ENCODE results near the gene CUZD1.
"Not testable (repeated sequence)": the region's sequence is repeated elsewhere in the genome, so short reads cannot be mapped to it uniquely, and the experiment has no call there.

Gene CUZD1

GRCh38 chr10:122864194-122864592, 18.5 kb upstream of the CUZD1 start:
- Mint-ChIP-seq H3K36me3 (ENCODE audit: low read depth) (peaks cover 18% of the 10 kb centered on the region), H3K27ac (no peak overlapping the region), H3K4me3 (no peak overlapping the region), H3K27me3 (no peaks in the 10 kb centered on the region), H3K9me3 (peaks cover 4% of the 10 kb centered on the region), H3K4me1 (ENCODE audit: low read depth) (peaks cover 36% of the 10 kb centered on the region)

GRCh38 chr10:122863216-122864193, 17.8 kb upstream of the CUZD1 start:
- H3K27me3 Mint-ChIP-seq: no peaks in the 10 kb centered on the region
- peaks cover 21% of the 10 kb centered on the region for H3K36me3 Mint-ChIP-seq (ENCODE audit: low read depth)
- no peak overlapping the region for H3K27ac Mint-ChIP-seq
- H3K4me3 Mint-ChIP-seq: no peak overlapping the region
- peaks cover 4% of the 10 kb centered on the region for H3K9me3 Mint-ChIP-seq
- peaks cover 32% of the 10 kb centered on the region for H3K4me1 Mint-ChIP-seq (ENCODE audit: low read depth)

GRCh38 chr10:122861711-122862161, 16.1 kb upstream of the CUZD1 start:
- Mint-ChIP-seq H3K27me3 (no peaks in the 10 kb centered on the region), H3K4me1 (ENCODE audit: low read depth) (peaks cover 18% of the 10 kb centered on the region), H3K27ac (no peak overlapping the region), H3K4me3 (no peak overlapping the region), H3K36me3 (ENCODE audit: low read depth) (peaks cover 20% of the 10 kb centered on the region), H3K9me3 (no peaks in the 10 kb centered on the region)

- H3K27ac Mint-ChIP-seq: no peak overlapping the region
- H3K27me3 Mint-ChIP-seq: no peaks in the 10 kb centered on the region
- H3K9me3 Mint-ChIP-seq: no peaks in the 10 kb centered on the region
- H3K36me3 Mint-ChIP-seq (ENCODE audit: low read depth): peaks cover 32% of the 10 kb centered on the region
- peaks cover 19% of the 10 kb centered on the region for H3K4me1 Mint-ChIP-seq (ENCODE audit: low read depth)
- no peak overlapping the region for H3K4me3 Mint-ChIP-seq
Measured at GRCh38 chr10:122859527-122859926, 13.9 kb upstream of the CUZD1 start.

- not testable (repeated sequence) for H3K4me3 Mint-ChIP-seq, H3K9me3 Mint-ChIP-seq, H3K27ac Mint-ChIP-seq, H3K27me3 Mint-ChIP-seq
- H3K4me1 Mint-ChIP-seq (ENCODE audit: low read depth): peaks cover 29% of the 10 kb centered on the region
- peaks cover 47% of the 10 kb centered on the region for H3K36me3 Mint-ChIP-seq (ENCODE audit: low read depth)
Measured at GRCh38 chr10:122858042-122858441, 12.4 kb upstream of the CUZD1 start.

- Mint-ChIP-seq H3K9me3 (peaks cover 4% of the 10 kb centered on the region), H3K4me3 (no peak overlapping the region), H3K36me3 (ENCODE audit: low read depth) (peaks cover 55% of the 10 kb centered on the region), H3K27ac (no peak overlapping the region), H3K4me1 (ENCODE audit: low read depth) (peaks cover 24% of the 10 kb centered on the region), H3K27me3 (no peaks in the 10 kb centered on the region)
Measured at GRCh38 chr10:122856902-122857301, 11.2 kb upstream of the CUZD1 start.

- H3K27me3 Mint-ChIP-seq: no peaks in the 10 kb centered on the region
- peaks cover 21% of the 10 kb centered on the region for H3K4me1 Mint-ChIP-seq (ENCODE audit: low read depth)
- H3K36me3 Mint-ChIP-seq (ENCODE audit: low read depth): peaks cover 64% of the 10 kb centered on the region
- no peak overlapping the region for H3K27ac Mint-ChIP-seq
- H3K9me3 Mint-ChIP-seq: peaks cover 4% of the 10 kb centered on the region
- no peak overlapping the region for H3K4me3 Mint-ChIP-seq
Measured at GRCh38 chr10:122855745-122856144, 10.1 kb upstream of the CUZD1 start.

GRCh38 chr10:122854648-122855047, 9.0 kb upstream of the CUZD1 start:
- Mint-ChIP-seq H3K4me3 (no peak overlapping the region), H3K4me1 (ENCODE audit: low read depth) (peaks cover 21% of the 10 kb centered on the region), H3K27ac (no peak overlapping the region), H3K9me3 (peaks cover 4% of the 10 kb centered on the region), H3K36me3 (ENCODE audit: low read depth) (peaks cover 75% of the 10 kb centered on the region), H3K27me3 (no peaks in the 10 kb centered on the region)

GRCh38 chr10:122853665-122854313, 8.1 kb upstream of the CUZD1 start:
- no peaks in the 10 kb centered on the region for H3K27me3 Mint-ChIP-seq
- H3K9me3 Mint-ChIP-seq: peaks cover 4% of the 10 kb centered on the region
- H3K27ac Mint-ChIP-seq: peak overlapping the region; percentile 31
- peaks cover 21% of the 10 kb centered on the region for H3K4me1 Mint-ChIP-seq (ENCODE audit: low read depth)
- H3K4me3 Mint-ChIP-seq: no peak overlapping the region
- peaks cover 73% of the 10 kb centered on the region for H3K36me3 Mint-ChIP-seq (ENCODE audit: low read depth)

GRCh38 chr10:122852261-122852660, 6.6 kb upstream of the CUZD1 start:
- H3K36me3 Mint-ChIP-seq (ENCODE audit: low read depth): peaks cover 73% of the 10 kb centered on the region
- H3K9me3 Mint-ChIP-seq: peaks cover 4% of the 10 kb centered on the region
- peaks cover 21% of the 10 kb centered on the region for H3K4me1 Mint-ChIP-seq (ENCODE audit: low read depth)

GRCh38 chr10:122850705-122851640, 5.3 kb upstream of the CUZD1 start:
- Mint-ChIP-seq H3K27me3 (no peaks in the 10 kb centered on the region), H3K4me3 (no peak overlapping the region), H3K36me3 (ENCODE audit: low read depth) (peaks cover 77% of the 10 kb centered on the region), H3K9me3 (peaks cover 11% of the 10 kb centered on the region), H3K27ac (no peak overlapping the region), H3K4me1 (ENCODE audit: low read depth) (peaks cover 21% of the 10 kb centered on the region)

More at GRCh38 chr10:122852261-122852660, 6.6 kb upstream of the CUZD1 start:
- no peak overlapping the region for H3K27ac Mint-ChIP-seq
- H3K27me3 Mint-ChIP-seq: no peaks in the 10 kb centered on the region
- no peak overlapping the region for H3K4me3 Mint-ChIP-seq

GRCh38 chr10:122849900-122850605, 4.4 kb upstream of the CUZD1 start:
- Mint-ChIP-seq H3K4me1 (ENCODE audit: low read depth) (peaks cover 17% of the 10 kb centered on the region), H3K36me3 (ENCODE audit: low read depth) (peaks cover 75% of the 10 kb centered on the region), H3K27me3 (no peaks in the 10 kb centered on the region), H3K27ac (no peak overlapping the region), H3K9me3 (peaks cover 11% of the 10 kb centered on the region), H3K4me3 (no peak overlapping the region)

- no peaks in the 10 kb centered on the region for H3K27me3 Mint-ChIP-seq
- H3K4me3 Mint-ChIP-seq: no peak overlapping the region
- peaks cover 73% of the 10 kb centered on the region for H3K36me3 Mint-ChIP-seq (ENCODE audit: low read depth)
- H3K27ac Mint-ChIP-seq: no peak overlapping the region
- H3K4me1 Mint-ChIP-seq (ENCODE audit: low read depth): peaks cover 8% of the 10 kb centered on the region
- H3K9me3 Mint-ChIP-seq: peaks cover 11% of the 10 kb centered on the region
Measured at GRCh38 chr10:122849090-122849489, 3.4 kb upstream of the CUZD1 start.
